PC-9 (cell line): ENCODE results near the gene C19orf44. TPM values are rescaled to one million over a fixed set of nuclear protein-coding genes. Genes with fewer than 3 reads are reported as not detected.

ENCODE experiments used
- BruUV-seq: library from RNA; stranded (reverse); fragments of 400-500 nt; replicated peaks from 2 replicates; lab custom pipeline; 2021; lab: Mats Ljungman, UMichigan
- CTCF ChIA-PET: fragments of 300-600 bp; sonication (Branson Sonifier 250); formaldehyde crosslinking; loops from one replicate; lab custom pipeline; 2022; ENCODE audit warnings: antibody characterized with exemption; lab: Charles Lee
- POLR2A ChIA-PET: fragments of 300-600 bp; sonication (Branson Sonifier 250); formaldehyde crosslinking; loops from one replicate; lab custom pipeline; 2022; ENCODE audit warnings: antibody characterized with exemption; ENCODE audit not compliant: unreplicated experiment; lab: Charles Lee
- DNase-seq, 2 experiments: peaks; one replicate each; pipeline versions ENCODE4 v3.0.0 to v3.0.0-alpha.2; 2015 to 2022; ENCODE audit warnings: mixed read lengths in 1 of 2
- H2AFZ ChIP-seq: fragments of 200-600 bp; sonication (generic); 2 replicates; pipeline ENCODE4 v1.8.1; 2017; ENCODE audit warnings: antibody characterized with exemption
- H3F3A ChIP-seq: fragments of 200-600 bp; sonication (generic); 2 replicates; pipeline ENCODE4 v1.8.1; 2017; ENCODE audit warnings: antibody characterized with exemption, mild to moderate bottlenecking, low read depth; ENCODE audit not compliant: insufficient read depth
- H3K27ac ChIP-seq: fragments of 200-600 bp; sonication (generic); 2 replicates; pipeline ENCODE4 v1.6.1; 2016; ENCODE audit warnings: mixed run types
- H3K27me3 ChIP-seq: fragments of 200-600 bp; sonication (generic); 2 replicates; pipeline ENCODE4 v1.6.1; 2016; ENCODE audit warnings: low read depth, mixed run types; ENCODE audit not compliant: insufficient read depth
- H3K36me3 ChIP-seq: fragments of 200-600 bp; sonication (generic); 2 replicates; pipeline ENCODE4 v1.6.1; 2016; ENCODE audit warnings: low read depth, mixed run types
- H3K4me1 ChIP-seq: fragments of 200-600 bp; sonication (generic); replicated peaks from 2 replicates; pipeline ENCODE4 v1.6.1; 2016; ENCODE audit warnings: mixed run types; ENCODE audit not compliant: insufficient read depth
- H3K4me2 ChIP-seq: fragments of 200-600 bp; sonication (generic); 2 replicates; pipeline ENCODE4 v1.6.1; 2017; ENCODE audit warnings: mixed run types
- H3K4me3 ChIP-seq: fragments of 200-600 bp; sonication (generic); 2 replicates; pipeline ENCODE4 v1.6.1; 2016; ENCODE audit warnings: mixed run types
- H3K79me2 ChIP-seq: fragments of 200-600 bp; sonication (generic); 2 replicates; pipeline ENCODE4 v1.6.1; 2017; ENCODE audit warnings: low read depth, mixed run types
- H3K9me2 ChIP-seq: fragments of 200-600 bp; sonication (generic); 2 replicates; pipeline ENCODE4 v1.8.1; 2017; ENCODE audit warnings: mild to moderate bottlenecking; ENCODE audit not compliant: insufficient read depth
- H3K9me3 ChIP-seq: fragments of 200-600 bp; sonication (generic); 2 replicates; pipeline ENCODE4 v1.8.1; 2016; ENCODE audit warnings: low read depth; ENCODE audit not compliant: insufficient read depth
- H4K20me1 ChIP-seq: fragments of 200-600 bp; sonication (generic); 2 replicates; pipeline ENCODE4 v1.8.1; 2017; ENCODE audit not compliant: insufficient read depth
- EZH2 ChIP-seq: fragments of 200-600 bp; sonication (generic); IDR thresholded peaks from 2 replicates; pipeline ENCODE4 v1.8.0; 2017; ENCODE audit warnings: antibody characterized with exemption, low read depth
- intact Hi-C: fragments of 100-400 bp; cut with micrococcal nuclease; formaldehyde crosslinking; loops from one replicate; pipeline ENCODE4 v1.10.0; 2022; ENCODE audit not compliant: unreplicated experiment
- total RNA-seq: library from RNA; stranded (reverse); gene quantifications from 2 replicates; pipeline ENCODE4 v1.2.3, GENCODE V29; 2021
- TF ChIP-seq, protein P1 (sequence below): fragments of 200-600 bp; sonication (generic); conservative IDR thresholded peaks from 2 replicates; pipeline ENCODE4 v1.6.1; 2017; ENCODE audit warnings: mixed run types, antibody characterized with exemption, mild to moderate bottlenecking, moderate library complexity

The C19orf44 gene
- total RNA-seq, 1 experiment from 2014 or later = 6.7 TPM

DNA sequence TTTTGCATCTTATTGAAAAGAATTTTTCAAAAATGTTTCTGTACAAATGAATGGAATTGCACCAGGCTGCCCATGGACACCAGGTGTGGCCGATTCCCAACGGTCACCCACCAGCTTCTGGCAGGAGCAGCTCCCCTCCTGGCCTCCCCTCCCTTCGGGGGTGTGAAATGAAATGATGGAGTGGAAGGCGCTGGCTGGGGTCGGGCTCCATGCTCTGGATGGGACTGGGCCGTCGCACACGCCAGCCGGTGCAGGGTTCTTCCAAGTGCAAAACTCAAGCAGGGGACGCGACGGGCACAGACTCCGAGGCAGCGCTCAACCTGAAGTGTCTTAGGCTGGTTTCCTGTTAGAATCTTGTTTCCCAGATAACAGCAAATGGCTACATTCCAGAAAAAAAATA, 21.9 kb downstream of the C19orf44 start:
- no peak for TF ChIP-seq EZH2
- TF ChIP-seq, protein P1, sequence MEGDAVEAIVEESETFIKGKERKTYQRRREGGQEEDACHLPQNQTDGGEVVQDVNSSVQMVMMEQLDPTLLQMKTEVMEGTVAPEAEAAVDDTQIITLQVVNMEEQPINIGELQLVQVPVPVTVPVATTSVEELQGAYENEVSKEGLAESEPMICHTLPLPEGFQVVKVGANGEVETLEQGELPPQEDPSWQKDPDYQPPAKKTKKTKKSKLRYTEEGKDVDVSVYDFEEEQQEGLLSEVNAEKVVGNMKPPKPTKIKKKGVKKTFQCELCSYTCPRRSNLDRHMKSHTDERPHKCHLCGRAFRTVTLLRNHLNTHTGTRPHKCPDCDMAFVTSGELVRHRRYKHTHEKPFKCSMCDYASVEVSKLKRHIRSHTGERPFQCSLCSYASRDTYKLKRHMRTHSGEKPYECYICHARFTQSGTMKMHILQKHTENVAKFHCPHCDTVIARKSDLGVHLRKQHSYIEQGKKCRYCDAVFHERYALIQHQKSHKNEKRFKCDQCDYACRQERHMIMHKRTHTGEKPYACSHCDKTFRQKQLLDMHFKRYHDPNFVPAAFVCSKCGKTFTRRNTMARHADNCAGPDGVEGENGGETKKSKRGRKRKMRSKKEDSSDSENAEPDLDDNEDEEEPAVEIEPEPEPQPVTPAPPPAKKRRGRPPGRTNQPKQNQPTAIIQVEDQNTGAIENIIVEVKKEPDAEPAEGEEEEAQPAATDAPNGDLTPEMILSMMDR = no peak
- H3K27me3 ChIP-seq = no peaks in the 10 kb centered on the region
- no peaks in the 10 kb centered on the region for H3K79me2 ChIP-seq
- H4K20me1 ChIP-seq = peaks cover 56% of the 10 kb centered on the region
- intact Hi-C loops = no loop called here
- no peak overlapping the region for H2AFZ ChIP-seq
- H3K36me3 ChIP-seq = peaks cover 17% of the 10 kb centered on the region; the same call in 1 of the 2 replicates
- H3F3A ChIP-seq = peaks cover 44% of the 10 kb centered on the region
- no peaks in the 10 kb centered on the region for H3K9me3 ChIP-seq
- no peak overlapping the region for H3K4me2 ChIP-seq
- H3K4me1 ChIP-seq = no peaks in the 10 kb centered on the region
- TSS peak; percentile 26 for BruUV-seq
- no peak overlapping the region for H3K4me3 ChIP-seq
- ChIA-PET POLR2A (no interaction called here), CTCF (no interaction called here)
- no peak overlapping the region for H3K27ac ChIP-seq
- DNase-seq = no peak
- H3K9me2 ChIP-seq = no peaks in the 10 kb centered on the region

DNA sequence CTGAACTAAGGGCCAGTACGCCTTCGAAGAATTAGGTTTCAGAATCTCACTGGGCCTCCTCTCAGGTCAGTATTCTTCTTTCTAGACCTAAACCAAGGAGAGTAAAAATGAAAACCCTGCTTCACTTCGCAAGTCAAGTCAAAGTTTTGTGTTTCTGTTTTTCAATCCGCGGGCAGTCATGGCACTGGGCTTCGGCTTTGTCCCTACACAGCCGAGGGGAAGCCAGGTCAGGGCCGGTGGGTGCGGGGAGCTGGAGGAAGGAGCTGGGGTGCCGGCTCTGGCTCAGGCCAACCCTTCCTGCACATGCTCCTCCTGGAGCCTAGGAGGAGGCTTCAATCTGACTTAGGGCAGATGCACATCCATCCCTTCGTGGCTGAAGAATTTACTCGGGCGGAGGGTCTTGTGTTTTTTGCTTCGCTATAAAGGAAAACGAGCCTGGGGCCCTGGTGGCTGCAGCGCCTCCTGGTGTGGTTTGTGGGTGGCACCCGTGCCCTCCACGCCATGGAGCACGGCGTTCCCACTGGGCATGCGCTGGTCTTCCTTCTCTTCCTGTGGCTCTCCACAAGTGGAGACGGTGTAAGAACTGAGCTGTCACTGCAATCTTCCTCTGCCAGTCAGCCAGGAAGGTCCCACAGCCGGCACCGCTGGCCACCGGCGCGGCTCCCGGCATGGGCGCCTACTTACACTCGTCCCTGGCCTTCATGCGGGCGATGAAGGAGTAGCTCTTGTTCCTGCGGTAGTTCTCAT, 22.5 kb downstream of the C19orf44 start:
- no peaks in the 10 kb centered on the region for H3K9me2 ChIP-seq
- peaks cover 17% of the 10 kb centered on the region; the same call in 1 of the 2 replicates for H3K36me3 ChIP-seq
- H3K4me1 ChIP-seq = no peaks in the 10 kb centered on the region
- no peaks in the 10 kb centered on the region for H3K27me3 ChIP-seq
- POLR2A ChIA-PET = interaction anchor here (0.7 kb wide), 1 partner anchor 114 kb away, joined by 3 read pairs; no protein-coding TSS in a partner anchor
- no peak for DNase-seq
- no peak overlapping the region for H3K4me2 ChIP-seq
- no peak overlapping the region for H3K27ac ChIP-seq
- H3F3A ChIP-seq = peaks cover 49% of the 10 kb centered on the region
- intact Hi-C loops = no loop called here
- CTCF ChIA-PET = no interaction called here
- H3K4me3 ChIP-seq = no peak overlapping the region
- BruUV-seq = no TSS peak
- H3K79me2 ChIP-seq = no peaks in the 10 kb centered on the region
- H4K20me1 ChIP-seq = peaks cover 62% of the 10 kb centered on the region
- no peak overlapping the region for H2AFZ ChIP-seq
- TF ChIP-seq, protein P1 = no peak; the same call in 1 of the 2 replicates
- no peaks in the 10 kb centered on the region for H3K9me3 ChIP-seq

DNA sequence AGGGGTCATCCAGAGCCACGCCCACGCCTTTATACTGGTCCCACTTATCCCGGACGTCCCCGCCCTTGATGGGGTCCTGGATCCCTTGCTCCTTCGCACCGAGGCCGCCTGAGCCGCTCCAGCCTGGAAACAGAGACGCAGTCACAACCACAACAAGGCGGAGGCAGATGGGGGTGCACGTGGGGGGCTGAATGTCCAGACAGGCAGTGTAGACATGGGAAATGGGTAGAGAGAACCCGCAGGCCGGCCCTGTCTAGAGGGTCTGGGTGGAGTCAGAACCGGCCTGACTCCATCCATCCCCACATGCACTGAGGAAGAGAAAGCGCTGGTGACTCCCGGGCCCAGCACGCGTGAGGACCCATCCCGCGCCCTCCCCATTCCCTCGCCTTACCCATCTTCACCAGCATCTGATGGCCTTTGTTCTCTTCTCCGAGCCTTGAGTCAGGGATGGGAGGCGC, 23.1 kb downstream of the C19orf44 start:
- H3K4me1 ChIP-seq = no peaks in the 10 kb centered on the region
- H4K20me1 ChIP-seq = peaks cover 68% of the 10 kb centered on the region
- peaks cover 50% of the 10 kb centered on the region for H3F3A ChIP-seq
- TF ChIP-seq, protein P1 = no peak
- TF ChIP-seq EZH2 = no peak
- DNase-seq = no peak
- no peaks in the 10 kb centered on the region for H3K27me3 ChIP-seq
- H3K9me2 ChIP-seq = no peaks in the 10 kb centered on the region
- intact Hi-C loops = no loop called here
- no peak overlapping the region for H2AFZ ChIP-seq
- H3K4me3 ChIP-seq = no peak overlapping the region
- ChIA-PET CTCF (no interaction called here), POLR2A (interaction anchor here (0.7 kb wide), 1 partner anchor 115 kb away, joined by 3 read pairs; no protein-coding TSS in a partner anchor)
- H3K27ac ChIP-seq = no peak overlapping the region
- H3K4me2 ChIP-seq = no peak overlapping the region
- no TSS peak for BruUV-seq
- no peaks in the 10 kb centered on the region for H3K79me2 ChIP-seq
- peaks cover 17% of the 10 kb centered on the region; the same call in 1 of the 2 replicates for H3K36me3 ChIP-seq
- no peaks in the 10 kb centered on the region for H3K9me3 ChIP-seq
